Panc1 (cell line): ENCODE measurements around the gene CLEC4A. TPM values are rescaled to one million over a fixed set of nuclear protein-coding genes. Genes with fewer than 3 reads are reported as not detected.

Source experiments
- ATAC-seq: fragments of 200-7000 bp; cut with Tn5 transposase; 2 replicates; pipeline ENCODE4 v1.9.1; 2020; ENCODE audit warnings: mild to moderate bottlenecking, moderate library complexity
- Bru-seq: library from RNA; stranded (reverse); fragments of 400-500 nt; gene quantifications from one replicate; lab custom pipeline; 2021; lab: Mats Ljungman, UMichigan
- BruChase-seq, 2 experiments: library from RNA; stranded (reverse); fragments of 400-500 nt; gene quantifications; one replicate each; lab custom pipeline; 2021; lab: Mats Ljungman, UMichigan
- BruUV-seq: library from RNA; stranded (reverse); fragments of 400-500 nt; replicated peaks from 2 replicates; lab custom pipeline; 2021; lab: Mats Ljungman, UMichigan
- CTCF ChIA-PET: fragments of 300-600 bp; sonication (Branson Sonifier 250); formaldehyde crosslinking; loops from one replicate; lab custom pipeline; 2022; ENCODE audit warnings: antibody characterized with exemption; lab: Charles Lee
- POLR2A ChIA-PET: fragments of 300-600 bp; sonication (Branson Sonifier 250); formaldehyde crosslinking; loops from one replicate; lab custom pipeline; 2022; ENCODE audit warnings: antibody characterized with exemption; lab: Charles Lee
- DNase-seq: peaks from one replicate; pipeline ENCODE4 v3.0.0-alpha.2; 2010; ENCODE audit warnings: low read depth, low spot score
- H3K27ac ChIP-seq: 2 replicates; pipeline ENCODE4 v1.5.1; 2011; ENCODE audit warnings: mild to moderate bottlenecking, low read length, inconsistent platforms
- H3K27me3 ChIP-seq: fragments of 200-500 bp; sonication (Bioruptor generic); 2 replicates; pipeline ENCODE4 v1.6.0; 2014; ENCODE audit warnings: low read length, inconsistent platforms; ENCODE audit not compliant: control insufficient read depth, insufficient read depth
- H3K36me3 ChIP-seq: fragments of 200-500 bp; sonication (Bioruptor generic); 2 replicates; pipeline ENCODE4 v1.5.1; 2014; ENCODE audit warnings: inconsistent platforms, mild to moderate bottlenecking, low read length, moderate library complexity; ENCODE audit not compliant: control insufficient read depth, insufficient read depth
- H3K4me1 ChIP-seq: 2 replicates; pipeline ENCODE4 v1.5.1; 2011; ENCODE audit warnings: inconsistent platforms, mild to moderate bottlenecking, low read length, moderate library complexity; ENCODE audit not compliant: control insufficient read depth, insufficient read depth
- H3K4me3 ChIP-seq, 2 experiments: 2 replicates each; pipeline ENCODE4 v1.5.1; 2011 to 2012; ENCODE audit warnings: low read depth in 2 of 2, low read length in 2 of 2, mild to moderate bottlenecking in 2 of 2, inconsistent platforms in 1 of 2, moderate library complexity in 1 of 2
- H3K9me3 ChIP-seq: fragments of 200-500 bp; sonication (Bioruptor generic); 2 replicates; pipeline ENCODE4 v1.5.1; 2014; ENCODE audit warnings: low read depth, mild to moderate bottlenecking, inconsistent platforms, low read length, moderate library complexity; ENCODE audit not compliant: control insufficient read depth, insufficient read depth
- CTCF ChIP-seq: fragments of 450-650 bp; IDR thresholded peaks from 2 replicates; pipeline ENCODE4 v1.5.1; 2017; ENCODE audit warnings: mild to moderate bottlenecking
- POLR2AphosphoS5 ChIP-seq: IDR thresholded peaks from 2 replicates; pipeline ENCODE4 v1.6.1; 2012; ENCODE audit warnings: mild to moderate bottlenecking, low read depth, low read length, moderate library complexity
- REST ChIP-seq, 2 experiments: IDR thresholded peaks; 2 replicates each; pipeline ENCODE4 v1.6.1; 2011 to 2012; ENCODE audit warnings: low read depth in 2 of 2, control low read depth in 1 of 2, low read length in 1 of 2, mild to moderate bottlenecking in 1 of 2, moderate library complexity in 1 of 2; ENCODE audit not compliant: insufficient read depth in 1 of 2
- SIN3A ChIP-seq: IDR thresholded peaks from 2 replicates; pipeline ENCODE4 v1.6.1; 2012; ENCODE audit warnings: low read depth, mild to moderate bottlenecking, low read length, moderate library complexity, borderline replicate concordance; ENCODE audit not compliant: insufficient read depth
- TCF7L2 ChIP-seq: IDR thresholded peaks from 2 replicates; pipeline ENCODE4 v1.6.1; 2011; ENCODE audit warnings: mild to moderate bottlenecking, low read depth, low read length, inconsistent platforms
- in situ Hi-C: cut with HindIII; loops from 2 replicates; pipeline ENCODE4 v1.10.0; 2016; ENCODE audit warnings: low sequenced_read_pairs, low pct_unique_long_range_greater_than_20kb
- intact Hi-C: fragments of 100-400 bp; cut with micrococcal nuclease; formaldehyde crosslinking; loops from one replicate; pipeline ENCODE4 v1.10.0; 2022; ENCODE audit not compliant: unreplicated experiment
- long read RNA-seq: library from polyadenylated mRNA; unstranded; transcript quantifications from one replicate; pipeline ENCODE4 v2.0.0, GENCODE V29; 2021; ENCODE audit not compliant: unreplicated experiment
- polyA plus RNA-seq: library from polyadenylated mRNA; unstranded; fragments of >200 nt; gene quantifications from one replicate; pipeline ENCODE4 v1.2.1, GENCODE V29; 2012; ENCODE audit warnings: missing spikeins; ENCODE audit not compliant: insufficient read length
- total RNA-seq: library from RNA; stranded (reverse); gene quantifications from one replicate; pipeline ENCODE4 v1.2.1, GENCODE V29; 2021; ENCODE audit not compliant: unreplicated experiment

Gene CLEC4A
- total RNA-seq (0.33 TPM), Bru-seq, nascent RNA (percentile 29 among the genes with signal in this experiment), BruChase-seq, experiment 1, labeled RNA remaining after a 2-hour chase (percentile 54 among the genes with signal in this experiment), BruChase-seq, experiment 2, labeled RNA remaining after a 6-hour chase (percentile 41 among the genes with signal in this experiment)
- not detected for polyA plus RNA-seq
- long read RNA-seq, result 0 reads

GRCh38 chr12:8123124-8123912 is at the start of gene CLEC4A:
Gene CLEC4A (plus strand): TSS chr12:8123617. CDS start chr12:8123879, 262 bp downstream.
- DNase-seq, result no peak
- Histone ChIP-seq H3K4me3 (no peak within 1 kb of the TSS), H3K36me3 (no peaks in the 10 kb centered on the region), H3K4me1 (no peaks in the 10 kb centered on the region), H3K27ac (no peak within 1 kb of the TSS), H3K9me3 (no peaks in the 10 kb centered on the region), H3K27me3 (no peaks in the 10 kb centered on the region)
- BruUV-seq, result no TSS peak
- ATAC-seq, result no peak
- POLR2A ChIA-PET, result no interaction called here
- CTCF ChIA-PET, result no interaction called here
- intact Hi-C loops (no loop called here), in situ Hi-C loops (no loop called here)
- TF ChIP-seq REST (IDR thresholded peaks at IDR 0.05; ENCODE audit: insufficient read depth in 1 of 2, low read depth in 2 of 2, low read length in 1 of 2), result no peak
- no peak for TF ChIP-seq TCF7L2
- no peak for TF ChIP-seq SIN3A
- no peak for TF ChIP-seq CTCF
- TF ChIP-seq POLR2AphosphoS5, result no peak

- TF ChIP-seq REST (IDR thresholded peaks at IDR 0.05; ENCODE audit: insufficient read depth in 1 of 2, low read depth in 2 of 2, low read length in 1 of 2), result no peak
- no peak for TF ChIP-seq SIN3A
- no peak for TF ChIP-seq POLR2AphosphoS5
- no peak for TF ChIP-seq TCF7L2
- no peak for TF ChIP-seq CTCF
- H3K4me1 ChIP-seq, result no peaks in the 10 kb centered on the region
- ChIA-PET CTCF (no interaction called here), POLR2A (no interaction called here)
- H3K36me3 ChIP-seq, result no peaks in the 10 kb centered on the region
- in situ Hi-C loops, result no loop called here
- no peak overlapping the region for H3K27ac ChIP-seq
- ATAC-seq (no peak), DNase-seq (no peak)
- H3K27me3 ChIP-seq, result no peaks in the 10 kb centered on the region
- intact Hi-C loops, result no loop called here
- no peak overlapping the region for H3K4me3 ChIP-seq
- no peaks in the 10 kb centered on the region for H3K9me3 ChIP-seq
- BruUV-seq, result no TSS peak
These were observed 47.5 kb upstream of the CLEC4A start for GRCh38 chr12:8075935-8076334.
